Colonic mucosa (tissue), 4 donors: ENCODE measurements around the gene MPO. TPM values are rescaled to one million over a fixed set of nuclear protein-coding genes. Genes with fewer than 3 reads are reported as not detected.
A peak's percentile ranks its signal among the peaks of the same experiment; 100 is the strongest.

Source experiments
- DNase-seq: peaks from one replicate; pipeline ENCODE4 v3.0.0-alpha.2; 2020
- H3K27ac ChIP-seq: fragments of 200-600 bp; one replicate; pipeline ENCODE4 v1.8.0; 2021
- H3K27me3 ChIP-seq: fragments of 200-600 bp; one replicate; pipeline ENCODE4 v1.8.0; 2021
- H3K36me3 ChIP-seq: fragments of 200-600 bp; one replicate; pipeline ENCODE4 v1.8.0; 2021
- H3K4me1 ChIP-seq: fragments of 200-600 bp; one replicate; pipeline ENCODE4 v1.8.0; 2021; ENCODE audit warnings: mild to moderate bottlenecking
- H3K4me3 ChIP-seq: fragments of 200-600 bp; one replicate; pipeline ENCODE4 v1.8.0; 2021
- H3K9ac ChIP-seq, 2 donors: one replicate each; pipeline ENCODE4 v1.7.0; 2013; ENCODE audit warnings: control low read depth in 2 of 2, low read depth in 2 of 2, low read length in 2 of 2
- H3K9me3 ChIP-seq: fragments of 200-600 bp; one replicate; pipeline ENCODE4 v1.8.0; 2021
- CTCF ChIP-seq: fragments of 200-600 bp; IDR thresholded peaks from one replicate; pipeline ENCODE4 v1.8.0; 2022; ENCODE audit warnings: antibody characterized with exemption, mild to moderate bottlenecking
- intact Hi-C: fragments of 100-400 bp; cut with DNase I; formaldehyde crosslinking; loops from one replicate; pipeline ENCODE4 v1.14.1; 2022
- total RNA-seq, 2 donors: library from RNA; stranded (reverse); fragmentation: NEBNext Ultra II Directional in 1 of 2; extraction: Animal tissue kit (Norgen Biotek cat#: 25700) in 1 of 2; gene quantifications; one replicate each; pipeline ENCODE4 v1.2.1, GENCODE V29; 2021
- donor health status: healthy.
- donor health status: DM: no; HTN: no; CAD: no.
- donor health status: DM: no; HTN: no; CAD: no.

Gene MPO
- total RNA-seq, 2 donors from 2014 or later = not detected

GRCh38 chr17:58327363-58328194 lies 46.8 kb upstream of the MPO start:
- H3K36me3 ChIP-seq = no peaks in the 10 kb centered on the region
- TF ChIP-seq CTCF = no peak
- no peaks in the 10 kb centered on the region for H3K27me3 ChIP-seq
- no peaks in the 10 kb centered on the region for H3K4me1 ChIP-seq
- H3K4me3 ChIP-seq = no peak overlapping the region
- no peak for DNase-seq
- H3K9me3 ChIP-seq = no peaks in the 10 kb centered on the region
- no peak overlapping the region for H3K27ac ChIP-seq
- intact Hi-C loops = no loop called here
- H3K9ac ChIP-seq = peak overlapping the region in 1 of 2 donors; percentile 23

- Histone ChIP-seq H3K9me3 (no peaks in the 10 kb centered on the region), H3K9ac (no peak overlapping the region), H3K27ac (no peak overlapping the region), H3K27me3 (no peaks in the 10 kb centered on the region), H3K36me3 (no peaks in the 10 kb centered on the region), H3K4me1 (no peaks in the 10 kb centered on the region), H3K4me3 (no peak overlapping the region)
- no peak for DNase-seq
- no peak for TF ChIP-seq CTCF
- intact Hi-C loops = no loop called here
Measured at GRCh38 chr17:58326609-58327362, 46.1 kb upstream of the MPO start.

GRCh38 chr17:58325976-58326468 lies 45.3 kb upstream of the MPO start:
- TF ChIP-seq CTCF = no peak
- DNase-seq = no peak

GRCh38 chr17:58325289-58325726 lies 44.6 kb upstream of the MPO start:
- Histone ChIP-seq H3K4me3 (no peak overlapping the region), H3K27me3 (no peaks in the 10 kb centered on the region), H3K9ac (peak overlapping the region; percentile 65 to 87), H3K36me3 (no peaks in the 10 kb centered on the region), H3K27ac (no peak overlapping the region), H3K9me3 (no peaks in the 10 kb centered on the region), H3K4me1 (no peaks in the 10 kb centered on the region)
- TF ChIP-seq CTCF = no peak
- intact Hi-C loops = no loop called here
- no peak for DNase-seq

More at GRCh38 chr17:58325976-58326468, 45.3 kb upstream of the MPO start:
- no peak overlapping the region for H3K4me3 ChIP-seq
- H3K27ac ChIP-seq = no peak overlapping the region
- intact Hi-C loops = no loop called here
- no peaks in the 10 kb centered on the region for H3K36me3 ChIP-seq
- H3K27me3 ChIP-seq = no peaks in the 10 kb centered on the region
- H3K9me3 ChIP-seq = no peaks in the 10 kb centered on the region
- H3K4me1 ChIP-seq = no peaks in the 10 kb centered on the region
- H3K9ac ChIP-seq = no peak overlapping the region

GRCh38 chr17:58324409-58325288 lies 43.9 kb upstream of the MPO start:
- intact Hi-C loops = no loop called here
- TF ChIP-seq CTCF = no peak

More at GRCh38 chr17:58324409-58325288, 43.9 kb upstream of the MPO start:
- H3K9me3 ChIP-seq = no peaks in the 10 kb centered on the region
- no peak for DNase-seq
- H3K4me3 ChIP-seq = peak overlapping the region; percentile 57
- H3K36me3 ChIP-seq = no peaks in the 10 kb centered on the region
- H3K27ac ChIP-seq = no peak overlapping the region
- peak overlapping the region; percentile 65 to 87 for H3K9ac ChIP-seq
- H3K27me3 ChIP-seq = no peaks in the 10 kb centered on the region
- no peaks in the 10 kb centered on the region for H3K4me1 ChIP-seq
